OCI-LY1 (cell line): Measurements from ENCODE around the gene MYO9A.

Experiments used
- EZH2 ChIP-seq: fragments of 200-600 bp; sonication (generic), shearing (Covaris generic); IDR thresholded peaks from 2 replicates; pipeline ENCODE4 v1.8.0; 2017; ENCODE audit warnings: borderline replicate concordance, mixed run types, mild to moderate bottlenecking, antibody characterized with exemption, low read length, moderate library complexity, mixed read lengths
- TF ChIP-seq, protein P1 (sequence below): fragments of 200-600 bp; sonication (generic), shearing (Covaris generic); IDR thresholded peaks from 2 replicates; pipeline ENCODE4 v1.5.1; 2017; ENCODE audit warnings: mild to moderate bottlenecking, antibody characterized with exemption, low read length, moderate library complexity, mixed read lengths

- TF ChIP-seq, protein P1, sequence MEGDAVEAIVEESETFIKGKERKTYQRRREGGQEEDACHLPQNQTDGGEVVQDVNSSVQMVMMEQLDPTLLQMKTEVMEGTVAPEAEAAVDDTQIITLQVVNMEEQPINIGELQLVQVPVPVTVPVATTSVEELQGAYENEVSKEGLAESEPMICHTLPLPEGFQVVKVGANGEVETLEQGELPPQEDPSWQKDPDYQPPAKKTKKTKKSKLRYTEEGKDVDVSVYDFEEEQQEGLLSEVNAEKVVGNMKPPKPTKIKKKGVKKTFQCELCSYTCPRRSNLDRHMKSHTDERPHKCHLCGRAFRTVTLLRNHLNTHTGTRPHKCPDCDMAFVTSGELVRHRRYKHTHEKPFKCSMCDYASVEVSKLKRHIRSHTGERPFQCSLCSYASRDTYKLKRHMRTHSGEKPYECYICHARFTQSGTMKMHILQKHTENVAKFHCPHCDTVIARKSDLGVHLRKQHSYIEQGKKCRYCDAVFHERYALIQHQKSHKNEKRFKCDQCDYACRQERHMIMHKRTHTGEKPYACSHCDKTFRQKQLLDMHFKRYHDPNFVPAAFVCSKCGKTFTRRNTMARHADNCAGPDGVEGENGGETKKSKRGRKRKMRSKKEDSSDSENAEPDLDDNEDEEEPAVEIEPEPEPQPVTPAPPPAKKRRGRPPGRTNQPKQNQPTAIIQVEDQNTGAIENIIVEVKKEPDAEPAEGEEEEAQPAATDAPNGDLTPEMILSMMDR = no peak
- no peak for TF ChIP-seq EZH2
Observed at GRCh38 chr15:72047020-72047419, 70.9 kb downstream of the MYO9A start.
